Measurements from ENCODE around the gene TMEM164.

GRCh38 chrX:110008011-110008635, 5.2 kb downstream of the TMEM164 start:
- no peak for TF ChIP-seq CTCF (conservative IDR thresholded peaks at IDR 0.05)
- TF ChIP-seq ZFX (IDR thresholded peaks at IDR 0.05), result no peak

Measured in C4-2B (cell line).